Osteocyte (in vitro differentiated cells): ENCODE measurements around the gene ANGPTL4. TPM values are rescaled to one million over a fixed set of nuclear protein-coding genes. Genes with fewer than 3 reads are reported as not detected.

Experiments used
- DNase-seq: peaks from one replicate; pipeline ENCODE4 v3.0.0; 2021; ENCODE audit warnings: mixed read lengths; ENCODE audit not compliant: unreplicated experiment; ENCODE audit errors: extremely low spot score
- H3K27ac Mint-ChIP-seq: one replicate; pipeline ENCODE4 v1.8.0; 2021; ENCODE audit warnings: mild to moderate bottlenecking, mixed read lengths; ENCODE audit not compliant: unreplicated experiment
- H3K27me3 Mint-ChIP-seq: one replicate; pipeline ENCODE4 v1.8.0; 2021; ENCODE audit warnings: mixed read lengths; ENCODE audit not compliant: unreplicated experiment
- H3K36me3 Mint-ChIP-seq: one replicate; pipeline ENCODE4 v1.8.0; 2021; ENCODE audit warnings: mixed read lengths; ENCODE audit not compliant: unreplicated experiment
- H3K4me1 Mint-ChIP-seq: one replicate; pipeline ENCODE4 v1.8.0; 2021; ENCODE audit warnings: mixed read lengths; ENCODE audit not compliant: unreplicated experiment
- H3K4me3 Mint-ChIP-seq: one replicate; pipeline ENCODE4 v1.8.0; 2021; ENCODE audit warnings: mild to moderate bottlenecking, moderate library complexity, mixed read lengths; ENCODE audit not compliant: unreplicated experiment
- H3K9me3 Mint-ChIP-seq: one replicate; pipeline ENCODE4 v1.8.0; 2021; ENCODE audit warnings: mixed read lengths; ENCODE audit not compliant: unreplicated experiment
- total RNA-seq: library from RNA; stranded (reverse); gene quantifications from 2 replicates; pipeline ENCODE4 v1.2.1, GENCODE V29; 2021
- TF ChIP-seq, protein P1 (sequence below): fragments of 200-600 bp; sonication (generic); IDR thresholded peaks from 2 replicates; pipeline ENCODE4 v1.5.0; 2021; ENCODE audit warnings: antibody characterized with exemption, mild to moderate bottlenecking, moderate library complexity

ANGPTL4 gene
- total RNA-seq, 1 donor from 2014 or later = 8.6 TPM

- DNase-seq = no peak
- no peak overlapping the region for H3K27ac Mint-ChIP-seq
- no peaks in the 10 kb centered on the region for H3K9me3 Mint-ChIP-seq
- peaks cover 2% of the 10 kb centered on the region for H3K4me1 Mint-ChIP-seq
- TF ChIP-seq, protein P1, sequence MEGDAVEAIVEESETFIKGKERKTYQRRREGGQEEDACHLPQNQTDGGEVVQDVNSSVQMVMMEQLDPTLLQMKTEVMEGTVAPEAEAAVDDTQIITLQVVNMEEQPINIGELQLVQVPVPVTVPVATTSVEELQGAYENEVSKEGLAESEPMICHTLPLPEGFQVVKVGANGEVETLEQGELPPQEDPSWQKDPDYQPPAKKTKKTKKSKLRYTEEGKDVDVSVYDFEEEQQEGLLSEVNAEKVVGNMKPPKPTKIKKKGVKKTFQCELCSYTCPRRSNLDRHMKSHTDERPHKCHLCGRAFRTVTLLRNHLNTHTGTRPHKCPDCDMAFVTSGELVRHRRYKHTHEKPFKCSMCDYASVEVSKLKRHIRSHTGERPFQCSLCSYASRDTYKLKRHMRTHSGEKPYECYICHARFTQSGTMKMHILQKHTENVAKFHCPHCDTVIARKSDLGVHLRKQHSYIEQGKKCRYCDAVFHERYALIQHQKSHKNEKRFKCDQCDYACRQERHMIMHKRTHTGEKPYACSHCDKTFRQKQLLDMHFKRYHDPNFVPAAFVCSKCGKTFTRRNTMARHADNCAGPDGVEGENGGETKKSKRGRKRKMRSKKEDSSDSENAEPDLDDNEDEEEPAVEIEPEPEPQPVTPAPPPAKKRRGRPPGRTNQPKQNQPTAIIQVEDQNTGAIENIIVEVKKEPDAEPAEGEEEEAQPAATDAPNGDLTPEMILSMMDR = no peak
- no peaks in the 10 kb centered on the region for H3K36me3 Mint-ChIP-seq
- peak overlapping the region; percentile 56 for H3K4me3 Mint-ChIP-seq
- peaks cover 32% of the 10 kb centered on the region for H3K27me3 Mint-ChIP-seq
Observed at GRCh38 chr19:8332976-8333766, 30.8 kb upstream of the ANGPTL4 start.

- H3K36me3 Mint-ChIP-seq = no peaks in the 10 kb centered on the region
- H3K27me3 Mint-ChIP-seq = peaks cover 35% of the 10 kb centered on the region
- H3K9me3 Mint-ChIP-seq = no peaks in the 10 kb centered on the region
- no peak overlapping the region for H3K4me3 Mint-ChIP-seq
- DNase-seq = no peak
- TF ChIP-seq, protein P1 = no peak
- no peak overlapping the region for H3K27ac Mint-ChIP-seq
- peaks cover 2% of the 10 kb centered on the region for H3K4me1 Mint-ChIP-seq
Observed at GRCh38 chr19:8333767-8334457, 30.0 kb upstream of the ANGPTL4 start.

GRCh38 chr19:8334458-8335342, 29.3 kb upstream of the ANGPTL4 start:
- DNase-seq = no peak
- H3K36me3 Mint-ChIP-seq = no peaks in the 10 kb centered on the region
- H3K9me3 Mint-ChIP-seq = no peaks in the 10 kb centered on the region
- peaks cover 40% of the 10 kb centered on the region for H3K27me3 Mint-ChIP-seq
- no peak overlapping the region for H3K27ac Mint-ChIP-seq
- H3K4me1 Mint-ChIP-seq = peaks cover 2% of the 10 kb centered on the region
- TF ChIP-seq, protein P1 = no peak
- no peak overlapping the region for H3K4me3 Mint-ChIP-seq

GRCh38 chr19:8335343-8336071, 28.4 kb upstream of the ANGPTL4 start:
- Mint-ChIP-seq H3K36me3 (no peaks in the 10 kb centered on the region), H3K27me3 (peaks cover 46% of the 10 kb centered on the region), H3K4me1 (peaks cover 3% of the 10 kb centered on the region), H3K9me3 (no peaks in the 10 kb centered on the region), H3K27ac (no peak overlapping the region), H3K4me3 (peak overlapping the region; percentile 35)
- no peak for DNase-seq
- TF ChIP-seq, protein P1 = peak; percentile 26
